OCI-LY1 (cell line): ENCODE results near the gene PDE4D.

Experiments
- H2AFZ ChIP-seq: fragments of 200-600 bp; sonication (generic), shearing (Covaris generic); 2 replicates; pipeline ENCODE4 v1.6.0; 2014; ENCODE audit warnings: antibody characterized with exemption, mild to moderate bottlenecking, low read length
- H3F3A ChIP-seq: fragments of 200-600 bp; sonication (generic), shearing (Covaris generic); 2 replicates; pipeline ENCODE4 v1.6.0; 2014; ENCODE audit warnings: mild to moderate bottlenecking, antibody characterized with exemption, low read length, moderate library complexity; ENCODE audit not compliant: insufficient read depth
- H3K27ac ChIP-seq: fragments of 200-600 bp; sonication (generic); 2 replicates; pipeline ENCODE4 v1.5.1; 2014; ENCODE audit warnings: low read length, mixed run types, mild to moderate bottlenecking, low read depth; ENCODE audit not compliant: poor library complexity, severe bottlenecking
- H3K27me3 ChIP-seq: fragments of 200-600 bp; sonication (generic); 2 replicates; pipeline ENCODE4 v1.6.0; 2014; ENCODE audit warnings: antibody characterized with exemption, mild to moderate bottlenecking, low read length, moderate library complexity; ENCODE audit not compliant: insufficient read depth
- H3K36me3 ChIP-seq: fragments of 200-600 bp; sonication (generic); 2 replicates; pipeline ENCODE4 v1.6.1; 2014; ENCODE audit warnings: mild to moderate bottlenecking, antibody characterized with exemption, low read length, moderate library complexity, mixed read lengths; ENCODE audit not compliant: insufficient read depth
- H3K4me1 ChIP-seq: fragments of 200-600 bp; sonication (generic); 2 replicates; pipeline ENCODE4 v1.5.1; 2014; ENCODE audit warnings: mild to moderate bottlenecking, low read length, moderate library complexity; ENCODE audit not compliant: insufficient read depth, severe bottlenecking
- H3K4me2 ChIP-seq: fragments of 200-600 bp; sonication (generic), shearing (Covaris generic); 2 replicates; pipeline ENCODE4 v1.6.1; 2014; ENCODE audit warnings: low read length
- H3K4me3 ChIP-seq: fragments of 200-600 bp; sonication (generic); 2 replicates; pipeline ENCODE4 v1.5.1; 2014; ENCODE audit warnings: low read length, low read depth, mild to moderate bottlenecking, mixed read lengths; ENCODE audit not compliant: poor library complexity, severe bottlenecking
- H3K79me2 ChIP-seq: fragments of 200-600 bp; shearing (Covaris generic); 2 replicates; pipeline ENCODE4 v1.6.1; 2016; ENCODE audit warnings: mixed run types, low read length, mixed read lengths; ENCODE audit not compliant: insufficient read depth
- H3K9ac ChIP-seq: fragments of 200-600 bp; sonication (generic), shearing (Covaris generic); 2 replicates; pipeline ENCODE4 v1.6.1; 2014; ENCODE audit warnings: mild to moderate bottlenecking, low read length, mixed read lengths
- H3K9me2 ChIP-seq: fragments of 200-600 bp; sonication (generic), shearing (Covaris generic); 2 replicates; pipeline ENCODE4 v1.6.1; 2014; ENCODE audit warnings: low read depth, mild to moderate bottlenecking, low read length, mixed read lengths
- H3K9me3 ChIP-seq: fragments of 200-600 bp; shearing (Covaris generic); 2 replicates; pipeline ENCODE4 v1.6.1; 2014; ENCODE audit warnings: low read length, mixed read lengths
- H4K20me1 ChIP-seq: fragments of 200-600 bp; sonication (generic), shearing (Covaris generic); 2 replicates; pipeline ENCODE4 v1.6.0; 2016; ENCODE audit warnings: mild to moderate bottlenecking, low read length; ENCODE audit not compliant: insufficient read depth
- EZH2 ChIP-seq: fragments of 200-600 bp; sonication (generic), shearing (Covaris generic); IDR thresholded peaks from 2 replicates; pipeline ENCODE4 v1.8.0; 2017; ENCODE audit warnings: borderline replicate concordance, mixed run types, mild to moderate bottlenecking, antibody characterized with exemption, low read length, moderate library complexity, mixed read lengths
- TF ChIP-seq, protein P1 (sequence below): fragments of 200-600 bp; sonication (generic), shearing (Covaris generic); IDR thresholded peaks from 2 replicates; pipeline ENCODE4 v1.5.1; 2017; ENCODE audit warnings: mild to moderate bottlenecking, antibody characterized with exemption, low read length, moderate library complexity, mixed read lengths

The PDE4D gene

DNA sequence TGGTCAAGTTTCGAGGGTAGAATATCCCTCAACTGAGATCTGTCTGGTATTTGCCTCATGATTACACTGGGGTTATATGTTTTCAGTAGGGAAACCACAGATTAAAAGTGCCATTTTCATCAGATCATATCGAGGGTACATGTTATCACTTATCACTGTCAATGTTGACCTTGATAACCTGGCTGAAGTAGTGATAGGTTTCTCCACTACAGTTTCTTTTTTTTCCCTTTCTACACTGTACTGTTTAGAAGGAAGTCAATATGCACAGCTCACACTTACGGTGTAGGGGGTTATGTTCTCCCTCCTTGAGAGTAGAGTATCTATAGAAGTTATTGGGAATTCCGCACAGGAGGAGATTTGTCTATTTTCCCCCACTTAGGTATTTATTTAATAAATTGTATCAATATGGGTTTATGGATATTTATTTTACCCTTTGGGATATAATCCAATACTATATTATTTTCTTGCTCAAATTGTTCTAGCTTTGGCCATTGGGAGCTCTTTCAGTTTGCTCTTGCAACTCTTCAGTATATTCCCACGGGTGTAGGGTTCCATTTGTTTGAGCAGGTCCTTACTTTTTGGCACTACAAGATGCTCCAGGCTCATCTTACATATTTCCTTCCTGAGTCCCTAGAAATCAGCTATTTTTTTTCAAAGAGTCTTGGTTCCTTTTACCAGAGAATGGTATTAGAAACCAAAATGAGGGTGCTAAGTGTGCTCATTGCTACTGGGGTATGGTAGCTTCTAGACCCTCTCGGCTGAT lies 866.2 kb downstream of the PDE4D start:
- H3F3A ChIP-seq = no peaks in the 10 kb centered on the region
- H3K36me3 ChIP-seq = no peaks in the 10 kb centered on the region
- H2AFZ ChIP-seq = no peak overlapping the region
- no peak overlapping the region for H3K4me3 ChIP-seq
- no peaks in the 10 kb centered on the region for H3K79me2 ChIP-seq
- H3K9ac ChIP-seq = no peak overlapping the region
- no peaks in the 10 kb centered on the region for H4K20me1 ChIP-seq
- no peak overlapping the region for H3K4me2 ChIP-seq
- no peaks in the 10 kb centered on the region for H3K27me3 ChIP-seq
- no peak overlapping the region for H3K27ac ChIP-seq
- no peaks in the 10 kb centered on the region for H3K9me3 ChIP-seq
- H3K9me2 ChIP-seq = no peaks in the 10 kb centered on the region
- H3K4me1 ChIP-seq = no peaks in the 10 kb centered on the region
- no peak for TF ChIP-seq EZH2
- TF ChIP-seq, protein P1, sequence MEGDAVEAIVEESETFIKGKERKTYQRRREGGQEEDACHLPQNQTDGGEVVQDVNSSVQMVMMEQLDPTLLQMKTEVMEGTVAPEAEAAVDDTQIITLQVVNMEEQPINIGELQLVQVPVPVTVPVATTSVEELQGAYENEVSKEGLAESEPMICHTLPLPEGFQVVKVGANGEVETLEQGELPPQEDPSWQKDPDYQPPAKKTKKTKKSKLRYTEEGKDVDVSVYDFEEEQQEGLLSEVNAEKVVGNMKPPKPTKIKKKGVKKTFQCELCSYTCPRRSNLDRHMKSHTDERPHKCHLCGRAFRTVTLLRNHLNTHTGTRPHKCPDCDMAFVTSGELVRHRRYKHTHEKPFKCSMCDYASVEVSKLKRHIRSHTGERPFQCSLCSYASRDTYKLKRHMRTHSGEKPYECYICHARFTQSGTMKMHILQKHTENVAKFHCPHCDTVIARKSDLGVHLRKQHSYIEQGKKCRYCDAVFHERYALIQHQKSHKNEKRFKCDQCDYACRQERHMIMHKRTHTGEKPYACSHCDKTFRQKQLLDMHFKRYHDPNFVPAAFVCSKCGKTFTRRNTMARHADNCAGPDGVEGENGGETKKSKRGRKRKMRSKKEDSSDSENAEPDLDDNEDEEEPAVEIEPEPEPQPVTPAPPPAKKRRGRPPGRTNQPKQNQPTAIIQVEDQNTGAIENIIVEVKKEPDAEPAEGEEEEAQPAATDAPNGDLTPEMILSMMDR = no peak

DNA sequence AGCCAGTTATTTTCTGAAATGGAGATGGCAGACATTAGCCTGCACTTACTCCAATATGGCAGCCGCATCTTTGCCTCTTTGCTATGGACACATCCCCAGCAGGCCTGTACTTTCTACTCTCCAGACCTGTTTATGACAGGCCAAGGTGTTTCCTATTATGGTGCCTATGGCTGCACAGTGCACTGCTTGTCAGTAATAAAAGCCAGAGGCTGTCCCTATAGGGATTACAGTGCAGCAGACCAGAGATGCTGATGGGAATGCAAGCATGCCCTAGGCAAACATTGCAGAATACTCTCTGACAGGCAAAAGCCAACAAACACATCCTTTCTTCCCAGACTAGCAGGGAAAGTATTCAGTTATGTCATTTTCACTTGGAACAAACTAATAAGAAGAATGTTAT lies 867.8 kb downstream of the PDE4D start:
- Histone ChIP-seq H4K20me1 (no peaks in the 10 kb centered on the region), H3K27me3 (no peaks in the 10 kb centered on the region), H3K4me3 (no peak overlapping the region), H3K9me3 (no peaks in the 10 kb centered on the region), H3K9me2 (no peaks in the 10 kb centered on the region), H3K4me1 (no peaks in the 10 kb centered on the region), H3K27ac (no peak overlapping the region), H3K36me3 (no peaks in the 10 kb centered on the region), H2AFZ (no peak overlapping the region), H3F3A (no peaks in the 10 kb centered on the region), H3K79me2 (no peaks in the 10 kb centered on the region), H3K4me2 (no peak overlapping the region), H3K9ac (no peak overlapping the region)
- TF ChIP-seq, protein P1 = no peak
- no peak for TF ChIP-seq EZH2

DNA sequence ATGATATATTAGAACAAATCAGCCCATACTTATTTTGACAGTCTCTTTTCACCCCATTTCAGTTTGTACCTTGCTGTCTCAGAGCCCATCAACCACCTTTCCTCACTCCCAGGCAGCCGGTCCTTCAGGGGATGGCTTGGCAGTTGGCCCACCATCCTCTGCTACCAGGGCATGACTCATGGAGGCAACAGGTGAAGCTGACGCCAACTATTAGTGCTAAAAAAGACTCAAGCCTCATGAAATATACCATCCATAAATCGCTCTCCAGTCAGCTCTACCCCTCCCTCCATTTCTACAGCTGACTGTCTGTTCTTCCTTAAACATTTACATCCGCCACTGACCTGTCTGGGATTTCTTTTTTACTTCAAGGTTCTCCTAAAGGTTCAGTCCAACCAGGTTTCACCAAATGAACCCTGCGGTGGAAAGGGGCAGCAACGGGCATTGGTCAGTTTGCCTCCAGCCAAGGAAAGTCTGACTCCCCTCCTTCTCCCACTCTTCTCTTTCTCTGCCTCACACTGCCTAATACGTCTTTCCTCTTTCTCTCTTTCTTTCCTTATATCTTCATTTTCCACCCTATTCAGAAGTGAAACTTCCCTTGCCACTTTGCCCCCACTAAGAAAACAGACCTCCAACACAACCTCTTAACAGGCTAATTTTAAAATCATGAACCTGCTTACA lies 871.5 kb downstream of the PDE4D start:
- Histone ChIP-seq H3K4me1 (no peaks in the 10 kb centered on the region), H3K9me3 (no peaks in the 10 kb centered on the region), H3K27ac (no peak overlapping the region), H3K27me3 (no peaks in the 10 kb centered on the region), H3K4me3 (no peak overlapping the region), H3K4me2 (no peak overlapping the region), H3K9ac (no peak overlapping the region), H2AFZ (no peak overlapping the region), H4K20me1 (no peaks in the 10 kb centered on the region), H3K9me2 (no peaks in the 10 kb centered on the region), H3F3A (no peaks in the 10 kb centered on the region), H3K36me3 (no peaks in the 10 kb centered on the region), H3K79me2 (no peaks in the 10 kb centered on the region)
- no peak for TF ChIP-seq EZH2
- TF ChIP-seq, protein P1 = no peak
